Activated CD4-positive, alpha-beta T cell treated with anti-CD3 and anti-CD28 coated beads, Interleukin-2, amount 10 ng/mL, durations not matched to agents 24 days and 14 days (primary cell): ENCODE data around the gene QPRT. TPM values are rescaled to one million over a fixed set of nuclear protein-coding genes. Genes with fewer than 3 reads are reported as not detected.
"Not testable (repeated sequence)": the region's sequence is repeated elsewhere in the genome, so short reads cannot be mapped to it uniquely, and the experiment has no call there.

Source experiments
- DNase-seq: peaks from one replicate; pipeline ENCODE4 v3.0.0; 2022
- H3K27ac Mint-ChIP-seq: one replicate; pipeline ENCODE4 v1.8.0; 2022; ENCODE audit warnings: mild to moderate bottlenecking, mixed read lengths
- H3K27me3 Mint-ChIP-seq: one replicate; pipeline ENCODE4 v1.8.0; 2022; ENCODE audit warnings: mixed read lengths
- H3K36me3 Mint-ChIP-seq: one replicate; pipeline ENCODE4 v1.8.0; 2022; ENCODE audit warnings: low read depth, mild to moderate bottlenecking, mixed read lengths
- H3K4me1 Mint-ChIP-seq: one replicate; pipeline ENCODE4 v1.8.0; 2021; ENCODE audit warnings: mixed read lengths
- H3K4me3 Mint-ChIP-seq: one replicate; pipeline ENCODE4 v1.8.0; 2022; ENCODE audit warnings: mild to moderate bottlenecking, moderate library complexity, mixed read lengths
- H3K9me3 Mint-ChIP-seq: one replicate; pipeline ENCODE4 v1.8.0; 2021; ENCODE audit warnings: mixed read lengths
- intact Hi-C: fragments of 100-400 bp; cut with micrococcal nuclease; formaldehyde crosslinking; loops from one replicate; pipeline ENCODE4 v1.15.1; 2023
- total RNA-seq: library from RNA; stranded (reverse); gene quantifications from 2 replicates; pipeline ENCODE4 v1.2.3, GENCODE V29; 2022

Gene QPRT
- total RNA-seq, 1 donor from 2014 or later, result 5.8 TPM

- intact Hi-C loops, result no loop called here
- Mint-ChIP-seq H3K36me3 (no peaks in the 10 kb centered on the region), H3K27ac (no peak overlapping the region), H3K4me1 (peaks cover 12% of the 10 kb centered on the region), H3K9me3 (peaks cover 2% of the 10 kb centered on the region), H3K27me3 (no peaks in the 10 kb centered on the region), H3K4me3 (no peak overlapping the region)
- DNase-seq, result no peak
Measured at GRCh38 chr16:29650771-29651170, 28.2 kb upstream of the QPRT start.

- intact Hi-C loops, result no loop called here
Measured at GRCh38 chr16:29651774-29652349, 27.1 kb upstream of the QPRT start.

GRCh38 chr16:29653471-29653870 is 25.5 kb upstream of the QPRT start:
- H3K4me3 Mint-ChIP-seq, result no peak overlapping the region
- intact Hi-C loops, result no loop called here
- no peaks in the 10 kb centered on the region for H3K9me3 Mint-ChIP-seq
- H3K36me3 Mint-ChIP-seq, result no peaks in the 10 kb centered on the region
- no peak for DNase-seq
- H3K27me3 Mint-ChIP-seq, result no peaks in the 10 kb centered on the region
- H3K27ac Mint-ChIP-seq, result no peak overlapping the region
- H3K4me1 Mint-ChIP-seq, result peaks cover 11% of the 10 kb centered on the region

More at GRCh38 chr16:29651774-29652349, 27.1 kb upstream of the QPRT start:
- no peak for DNase-seq
- Mint-ChIP-seq H3K27ac (no peak overlapping the region), H3K36me3 (no peaks in the 10 kb centered on the region), H3K9me3 (no peaks in the 10 kb centered on the region), H3K4me1 (peaks cover 11% of the 10 kb centered on the region), H3K27me3 (no peaks in the 10 kb centered on the region), H3K4me3 (no peak overlapping the region)

- DNase-seq, H3K4me3 Mint-ChIP-seq, H3K27ac Mint-ChIP-seq, H3K36me3 Mint-ChIP-seq, intact Hi-C loops, H3K9me3 Mint-ChIP-seq, H3K27me3 Mint-ChIP-seq: not testable (repeated sequence)
- H3K4me1 Mint-ChIP-seq, result peaks cover 12% of the 10 kb centered on the region
Measured at GRCh38 chr16:29653890-29654289, 25.1 kb upstream of the QPRT start.

GRCh38 chr16:29656688-29657523 is 22.1 kb upstream of the QPRT start:
- Mint-ChIP-seq H3K9me3 (no peaks in the 10 kb centered on the region), H3K4me1 (peaks cover 18% of the 10 kb centered on the region), H3K27me3 (no peaks in the 10 kb centered on the region), H3K27ac (no peak overlapping the region), H3K4me3 (no peak overlapping the region), H3K36me3 (no peaks in the 10 kb centered on the region)
- intact Hi-C loops, result no loop called here
- no peak for DNase-seq

GRCh38 chr16:29658705-29659104 is 20.3 kb upstream of the QPRT start:
- no peak for DNase-seq
- no peak overlapping the region for H3K4me3 Mint-ChIP-seq
- H3K9me3 Mint-ChIP-seq, result no peaks in the 10 kb centered on the region
- H3K4me1 Mint-ChIP-seq, result peaks cover 25% of the 10 kb centered on the region
- no peak overlapping the region for H3K27ac Mint-ChIP-seq
- intact Hi-C loops, result no loop called here
- no peaks in the 10 kb centered on the region for H3K27me3 Mint-ChIP-seq
- peaks cover 7% of the 10 kb centered on the region for H3K36me3 Mint-ChIP-seq

GRCh38 chr16:29662000-29662728 is 16.8 kb upstream of the QPRT start:
- Mint-ChIP-seq H3K27ac (peak overlapping the region; percentile 94), H3K4me1 (peaks cover 47% of the 10 kb centered on the region)

GRCh38 chr16:29662729-29663015 is 16.3 kb upstream of the QPRT start:
- no peaks in the 10 kb centered on the region for H3K9me3 Mint-ChIP-seq
- DNase-seq, result no peak
- H3K27ac Mint-ChIP-seq, result peak overlapping the region; percentile 94
- H3K4me1 Mint-ChIP-seq, result peaks cover 50% of the 10 kb centered on the region
- H3K36me3 Mint-ChIP-seq, result peaks cover 39% of the 10 kb centered on the region
- intact Hi-C loops, result loop anchor here (1.0 to 2.0 kb wide), 3 partner anchors 18 to 67 kb away; no protein-coding TSS in a partner anchor
- H3K27me3 Mint-ChIP-seq, result no peaks in the 10 kb centered on the region
- peak overlapping the region; percentile 97 for H3K4me3 Mint-ChIP-seq

More at GRCh38 chr16:29662000-29662728, 16.8 kb upstream of the QPRT start:
- intact Hi-C loops, result loop anchor here (2.0 kb wide), 2 partner anchors 17 to 39 kb away; no protein-coding TSS in a partner anchor
- Mint-ChIP-seq H3K27me3 (no peaks in the 10 kb centered on the region), H3K36me3 (peaks cover 38% of the 10 kb centered on the region), H3K4me3 (peak overlapping the region; percentile 97), H3K9me3 (no peaks in the 10 kb centered on the region)
- DNase-seq, result no peak

GRCh38 chr16:29663016-29663806 is 15.8 kb upstream of the QPRT start, which contains the start of gene SPN:
TSS of gene SPN (plus strand) at chr16:29663247. CDS start at chr16:29663729, 482 bp downstream.
- H3K27ac Mint-ChIP-seq, result peak within 1 kb of the TSS; percentile 94
- peak; percentile 86 for DNase-seq
- intact Hi-C loops, result loop anchor here (1.0 to 2.0 kb wide), 3 partner anchors 18 to 68 kb away; no protein-coding TSS in a partner anchor
- H3K36me3 Mint-ChIP-seq, result peaks cover 41% of the 10 kb centered on the region
- H3K9me3 Mint-ChIP-seq, result no peaks in the 10 kb centered on the region
- H3K4me1 Mint-ChIP-seq, result peaks cover 52% of the 10 kb centered on the region
- peak within 1 kb of the TSS; percentile 97 for H3K4me3 Mint-ChIP-seq
- no peaks in the 10 kb centered on the region for H3K27me3 Mint-ChIP-seq

GRCh38 chr16:29663807-29664090 is 15.2 kb upstream of the QPRT start:
- Mint-ChIP-seq H3K36me3 (peaks cover 41% of the 10 kb centered on the region), H3K4me3 (peak overlapping the region; percentile 97)
- DNase-seq, result no peak

GRCh38 chr16:29664091-29664921 is 14.7 kb upstream of the QPRT start:
- no peaks in the 10 kb centered on the region for H3K27me3 Mint-ChIP-seq
- H3K27ac Mint-ChIP-seq, result peak overlapping the region; percentile 94
- intact Hi-C loops, result no loop called here
- H3K4me3 Mint-ChIP-seq, result peak overlapping the region; percentile 97
- DNase-seq, result peak; percentile 81
- H3K9me3 Mint-ChIP-seq, result no peaks in the 10 kb centered on the region
- peaks cover 44% of the 10 kb centered on the region for H3K36me3 Mint-ChIP-seq
- peaks cover 51% of the 10 kb centered on the region for H3K4me1 Mint-ChIP-seq

More at GRCh38 chr16:29663807-29664090, 15.2 kb upstream of the QPRT start:
- Mint-ChIP-seq H3K27me3 (no peaks in the 10 kb centered on the region), H3K9me3 (no peaks in the 10 kb centered on the region), H3K4me1 (peaks cover 53% of the 10 kb centered on the region), H3K27ac (peak overlapping the region; percentile 94)
- intact Hi-C loops, result loop anchor here (1.0 to 2.0 kb wide), 3 partner anchors 19 to 68 kb away; no protein-coding TSS in a partner anchor

GRCh38 chr16:29665294-29666077 is 13.5 kb upstream of the QPRT start:
- peaks cover 51% of the 10 kb centered on the region for H3K4me1 Mint-ChIP-seq
- no peaks in the 10 kb centered on the region for H3K9me3 Mint-ChIP-seq
- intact Hi-C loops, result no loop called here
- peaks cover 45% of the 10 kb centered on the region for H3K36me3 Mint-ChIP-seq
- peak overlapping the region; percentile 94 for H3K27ac Mint-ChIP-seq
- no peaks in the 10 kb centered on the region for H3K27me3 Mint-ChIP-seq
- H3K4me3 Mint-ChIP-seq, result peak overlapping the region; percentile 97
- peak; percentile 69 for DNase-seq
